Measurements from ENCODE around the gene INPP5D.

DNA sequence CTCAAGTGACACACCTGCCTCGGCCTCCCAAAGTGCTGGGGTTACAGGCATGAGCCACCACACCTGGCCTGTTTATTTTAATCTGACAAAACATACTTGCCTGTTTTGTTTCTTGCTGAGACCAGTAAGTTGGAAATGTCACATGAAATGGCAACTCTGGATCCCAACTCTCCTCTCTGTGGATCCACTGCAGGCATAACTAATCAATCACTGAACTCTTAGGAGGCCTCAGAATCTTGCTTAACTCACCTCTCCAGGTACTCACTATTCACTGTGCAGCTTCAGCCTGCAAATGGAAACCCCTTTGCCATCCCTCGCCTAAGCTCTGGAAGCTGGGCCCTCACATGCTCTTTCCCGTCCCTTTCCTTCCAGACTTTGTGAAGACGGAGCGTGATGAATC lies 134.9 kb downstream of the INPP5D start:
- TF ChIP-seq GATA3 (IDR thresholded peaks at IDR 0.05; ENCODE audit: low read depth, low read length) (no peak), GATA2 (IDR thresholded peaks at IDR 0.05; ENCODE audit: low read depth, low read length) (no peak)

All from SH-SY5Y (cell line).